Osteocyte (in vitro differentiated cells): ENCODE data around the gene SCGB1A1. TPM values are rescaled to one million over a fixed set of nuclear protein-coding genes. Genes with fewer than 3 reads are reported as not detected.
A peak's percentile ranks its signal among the peaks of the same experiment; 100 is the strongest.

ENCODE experiments used
- DNase-seq: peaks from one replicate; pipeline ENCODE4 v3.0.0; 2021; ENCODE audit warnings: mixed read lengths; ENCODE audit not compliant: unreplicated experiment; ENCODE audit errors: extremely low spot score
- H3K27ac Mint-ChIP-seq: one replicate; pipeline ENCODE4 v1.8.0; 2021; ENCODE audit warnings: mild to moderate bottlenecking, mixed read lengths; ENCODE audit not compliant: unreplicated experiment
- H3K27me3 Mint-ChIP-seq: one replicate; pipeline ENCODE4 v1.8.0; 2021; ENCODE audit warnings: mixed read lengths; ENCODE audit not compliant: unreplicated experiment
- H3K36me3 Mint-ChIP-seq: one replicate; pipeline ENCODE4 v1.8.0; 2021; ENCODE audit warnings: mixed read lengths; ENCODE audit not compliant: unreplicated experiment
- H3K4me1 Mint-ChIP-seq: one replicate; pipeline ENCODE4 v1.8.0; 2021; ENCODE audit warnings: mixed read lengths; ENCODE audit not compliant: unreplicated experiment
- H3K4me3 Mint-ChIP-seq: one replicate; pipeline ENCODE4 v1.8.0; 2021; ENCODE audit warnings: mild to moderate bottlenecking, moderate library complexity, mixed read lengths; ENCODE audit not compliant: unreplicated experiment
- H3K9me3 Mint-ChIP-seq: one replicate; pipeline ENCODE4 v1.8.0; 2021; ENCODE audit warnings: mixed read lengths; ENCODE audit not compliant: unreplicated experiment
- CTCF ChIP-seq: fragments of 200-600 bp; sonication (generic); IDR thresholded peaks from 2 replicates; pipeline ENCODE4 v1.5.0; 2021; ENCODE audit warnings: antibody characterized with exemption, mild to moderate bottlenecking, moderate library complexity
- total RNA-seq: library from RNA; stranded (reverse); gene quantifications from 2 replicates; pipeline ENCODE4 v1.2.1, GENCODE V29; 2021

The SCGB1A1 gene
- total RNA-seq, 1 donor from 2014 or later, result not detected

GRCh38 chr11:62401356-62401755, 17.5 kb upstream of the SCGB1A1 start:
- Mint-ChIP-seq H3K36me3 (no peaks in the 10 kb centered on the region), H3K27me3 (no peaks in the 10 kb centered on the region), H3K4me3 (no peak overlapping the region), H3K9me3 (no peaks in the 10 kb centered on the region), H3K4me1 (peaks cover 49% of the 10 kb centered on the region), H3K27ac (peak overlapping the region; percentile 14)
- no peak for TF ChIP-seq CTCF
- no peak for DNase-seq

- Mint-ChIP-seq H3K4me1 (peaks cover 49% of the 10 kb centered on the region), H3K27ac (peak overlapping the region; percentile 14), H3K4me3 (no peak overlapping the region), H3K36me3 (no peaks in the 10 kb centered on the region), H3K27me3 (no peaks in the 10 kb centered on the region), H3K9me3 (no peaks in the 10 kb centered on the region)
- no peak for DNase-seq
- TF ChIP-seq CTCF, result no peak
These were observed 17.0 kb upstream of the SCGB1A1 start for GRCh38 chr11:62401811-62402210.

- no peaks in the 10 kb centered on the region for H3K27me3 Mint-ChIP-seq
- peaks cover 49% of the 10 kb centered on the region for H3K4me1 Mint-ChIP-seq
- H3K27ac Mint-ChIP-seq, result peak overlapping the region; percentile 14
- H3K9me3 Mint-ChIP-seq, result no peaks in the 10 kb centered on the region
- no peak overlapping the region for H3K4me3 Mint-ChIP-seq
- no peak for TF ChIP-seq CTCF
- H3K36me3 Mint-ChIP-seq, result no peaks in the 10 kb centered on the region
- DNase-seq, result no peak
These were observed 16.4 kb upstream of the SCGB1A1 start for GRCh38 chr11:62402226-62402959.

DNA sequence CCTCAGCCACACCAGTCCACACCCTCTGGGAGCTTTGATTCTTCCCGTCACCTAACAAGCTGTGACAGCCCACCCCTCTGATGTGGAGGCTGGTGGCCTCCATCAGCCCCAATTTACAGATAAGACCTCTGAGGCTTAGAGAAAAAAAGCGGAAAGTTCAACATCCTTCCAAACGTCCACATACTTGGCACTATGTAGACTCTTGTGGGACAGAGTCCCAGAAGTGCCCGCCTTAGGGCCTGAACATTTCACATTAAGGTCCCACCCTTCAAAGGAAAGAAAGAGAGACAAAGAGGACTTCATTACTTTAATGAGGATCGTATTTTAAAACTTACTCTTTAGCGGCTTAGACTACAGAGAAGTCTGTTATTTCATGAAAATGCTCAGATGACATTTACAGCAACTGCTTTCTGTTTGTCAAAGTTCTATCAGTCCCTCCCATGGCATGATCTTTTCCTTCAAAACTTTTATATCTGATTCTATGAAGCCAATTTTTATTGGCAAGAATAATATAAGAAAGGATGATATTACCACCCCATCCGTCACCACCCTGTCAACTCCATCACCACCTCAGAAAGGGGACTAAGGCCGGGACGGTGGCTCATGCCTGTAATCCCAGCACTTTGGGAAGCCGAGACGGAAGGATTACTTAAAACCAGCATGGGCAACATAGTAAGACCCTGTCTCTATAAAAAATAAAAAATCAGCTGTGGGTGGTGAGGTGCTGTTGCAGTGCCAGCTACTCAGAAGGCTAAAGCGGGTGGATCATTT, 15.7 kb upstream of the SCGB1A1 start:
- Mint-ChIP-seq H3K4me1 (peaks cover 46% of the 10 kb centered on the region), H3K36me3 (no peaks in the 10 kb centered on the region), H3K9me3 (no peaks in the 10 kb centered on the region), H3K27me3 (no peaks in the 10 kb centered on the region), H3K4me3 (no peak overlapping the region), H3K27ac (no peak overlapping the region)
- no peak for DNase-seq
- TF ChIP-seq CTCF, result no peak

DNA sequence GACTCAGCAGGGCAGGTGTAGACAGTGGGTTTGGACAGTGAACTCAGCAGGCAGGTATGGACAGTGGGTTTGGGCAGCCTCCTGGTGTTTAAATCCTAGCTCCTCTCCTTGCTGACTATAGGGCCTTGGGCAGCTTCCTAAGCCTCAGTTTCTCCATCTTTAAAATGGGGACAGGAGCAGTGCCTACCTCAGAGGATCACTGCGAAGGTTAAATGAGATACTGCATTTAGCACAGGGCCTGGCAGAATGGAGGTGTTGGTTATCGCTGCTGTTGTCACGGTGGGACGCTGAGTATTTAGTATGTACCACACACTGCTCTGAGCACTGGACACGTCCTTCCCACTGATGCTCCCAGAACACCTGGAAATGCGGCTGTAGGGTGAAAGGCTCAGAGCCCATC, 14.4 kb upstream of the SCGB1A1 start:
- Mint-ChIP-seq H3K36me3 (no peaks in the 10 kb centered on the region), H3K4me3 (no peak overlapping the region), H3K27me3 (no peaks in the 10 kb centered on the region), H3K27ac (no peak overlapping the region), H3K9me3 (no peaks in the 10 kb centered on the region), H3K4me1 (peaks cover 34% of the 10 kb centered on the region)
- TF ChIP-seq CTCF, result no peak
- no peak for DNase-seq
